T-helper 9 cell (primary cell): ENCODE measurements around the gene CHCHD3.
"Not testable (repeated sequence)": the region's sequence is repeated elsewhere in the genome, so short reads cannot be mapped to it uniquely, and the experiment has no call there.

Experiments
- DNase-seq: peaks from one replicate; pipeline ENCODE4 v3.0.0-alpha.2; 2020

CHCHD3 gene

GRCh38 chr7:132999845-133000244 lies 82.0 kb downstream of the CHCHD3 start:
- no peak for DNase-seq

GRCh38 chr7:132998763-132999162 lies 83.1 kb downstream of the CHCHD3 start:
- DNase-seq = no peak

GRCh38 chr7:132997505-132997904 lies 84.4 kb downstream of the CHCHD3 start:
- DNase-seq = no peak

GRCh38 chr7:132996581-132997242 lies 85.2 kb downstream of the CHCHD3 start:
- no peak for DNase-seq

- DNase-seq = no peak
These were observed 88.4 kb downstream of the CHCHD3 start for GRCh38 chr7:132993377-132994013.

- no peak for DNase-seq
These were observed 90.0 kb downstream of the CHCHD3 start for GRCh38 chr7:132991615-132992587.

- DNase-seq = no peak
These were observed 93.8 kb downstream of the CHCHD3 start for GRCh38 chr7:132988117-132988516.

- no peak for DNase-seq
These were observed 101.5 kb downstream of the CHCHD3 start for GRCh38 chr7:132980402-132980801.

- DNase-seq = no peak
These were observed 102.4 kb downstream of the CHCHD3 start for GRCh38 chr7:132979524-132979923.

- DNase-seq = no peak
These were observed 104.7 kb downstream of the CHCHD3 start for GRCh38 chr7:132977234-132977633.

- DNase-seq = no peak
These were observed 109.1 kb downstream of the CHCHD3 start for GRCh38 chr7:132972745-132973144.

- DNase-seq = no peak
These were observed 111.6 kb downstream of the CHCHD3 start for GRCh38 chr7:132970257-132970656.

GRCh38 chr7:132969520-132969919 lies 112.4 kb downstream of the CHCHD3 start:
- DNase-seq = no peak

- not testable (repeated sequence) for DNase-seq
These were observed 114.4 kb downstream of the CHCHD3 start for GRCh38 chr7:132967470-132967848.

GRCh38 chr7:132966754-132967469 lies 115.0 kb downstream of the CHCHD3 start:
- no peak for DNase-seq

GRCh38 chr7:132965951-132966350 lies 115.9 kb downstream of the CHCHD3 start:
- DNase-seq = no peak

GRCh38 chr7:132964876-132965275 lies 117.0 kb downstream of the CHCHD3 start:
- no peak for DNase-seq

GRCh38 chr7:132959891-132960290 lies 122.0 kb downstream of the CHCHD3 start:
- no peak for DNase-seq

- no peak for DNase-seq
These were observed 125.3 kb downstream of the CHCHD3 start for GRCh38 chr7:132956556-132956955.

- DNase-seq = no peak
These were observed 128.4 kb downstream of the CHCHD3 start for GRCh38 chr7:132953468-132953867.

- DNase-seq = no peak
These were observed 131.2 kb downstream of the CHCHD3 start for GRCh38 chr7:132950725-132951124.

- DNase-seq = no peak
These were observed 134.9 kb downstream of the CHCHD3 start for GRCh38 chr7:132947011-132947410.

- no peak for DNase-seq
These were observed 137.1 kb downstream of the CHCHD3 start for GRCh38 chr7:132944774-132945173.
